Muscle layer of duodenum (tissue), 2 donors: ENCODE data around the gene USH2A.

Experiments used
- H3K27ac ChIP-seq: one replicate; pipeline ENCODE4 v1.7.0; 2013; ENCODE audit warnings: mild to moderate bottlenecking, low read length
- H3K27me3 ChIP-seq: one replicate; pipeline ENCODE4 v1.7.0; 2013; ENCODE audit warnings: low read depth, mild to moderate bottlenecking, control low read depth, low read length
- H3K36me3 ChIP-seq, 2 donors: one replicate each; pipeline ENCODE4 v1.7.0; 2013; ENCODE audit warnings: low read length in 2 of 2, control low read depth in 1 of 2, mild to moderate bottlenecking in 1 of 2; ENCODE audit not compliant: insufficient read depth in 2 of 2, control insufficient read depth in 1 of 2
- H3K4me1 ChIP-seq, 2 donors: one replicate each; pipeline ENCODE4 v1.7.0; 2013; ENCODE audit warnings: low read length in 2 of 2, mild to moderate bottlenecking in 2 of 2, control low read depth in 1 of 2, moderate library complexity in 1 of 2; ENCODE audit not compliant: insufficient read depth in 2 of 2, control insufficient read depth in 1 of 2
- H3K4me3 ChIP-seq, 2 donors: one replicate each; pipeline ENCODE4 v1.7.0; 2013; ENCODE audit warnings: low read length in 2 of 2, low read depth in 1 of 2, mild to moderate bottlenecking in 1 of 2
- H3K9me3 ChIP-seq, 2 donors: one replicate each; pipeline ENCODE4 v1.7.0; 2013; ENCODE audit warnings: low read length in 2 of 2, control low read depth in 1 of 2, mild to moderate bottlenecking in 1 of 2; ENCODE audit not compliant: control insufficient read depth in 1 of 2
- donor health status: healthy.

The USH2A gene

DNA sequence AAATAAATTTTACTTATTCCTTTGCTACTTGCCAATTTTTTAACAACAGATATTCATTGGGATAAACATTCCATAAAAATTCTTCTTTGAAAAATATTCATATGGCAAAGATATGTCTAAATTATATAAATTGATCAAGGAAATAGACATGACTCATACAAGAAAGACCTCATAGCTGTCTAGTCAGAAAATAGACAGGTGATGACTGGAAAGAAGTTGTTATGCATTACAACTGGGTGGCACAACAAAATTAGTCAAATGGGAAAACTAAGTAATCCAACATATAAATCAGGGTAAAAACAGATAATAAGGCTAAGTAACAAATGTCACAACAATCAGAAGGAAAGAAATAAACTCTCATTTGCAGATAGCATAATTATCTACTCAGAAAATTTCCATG is 92.0 kb downstream of the USH2A start:
- Histone ChIP-seq H3K4me3 (no peak overlapping the region), H3K9me3 (no peaks in the 10 kb centered on the region), H3K27ac (no peak overlapping the region), H3K36me3 (no peaks in the 10 kb centered on the region), H3K4me1 (no peaks in the 10 kb centered on the region), H3K27me3 (no peaks in the 10 kb centered on the region)

DNA sequence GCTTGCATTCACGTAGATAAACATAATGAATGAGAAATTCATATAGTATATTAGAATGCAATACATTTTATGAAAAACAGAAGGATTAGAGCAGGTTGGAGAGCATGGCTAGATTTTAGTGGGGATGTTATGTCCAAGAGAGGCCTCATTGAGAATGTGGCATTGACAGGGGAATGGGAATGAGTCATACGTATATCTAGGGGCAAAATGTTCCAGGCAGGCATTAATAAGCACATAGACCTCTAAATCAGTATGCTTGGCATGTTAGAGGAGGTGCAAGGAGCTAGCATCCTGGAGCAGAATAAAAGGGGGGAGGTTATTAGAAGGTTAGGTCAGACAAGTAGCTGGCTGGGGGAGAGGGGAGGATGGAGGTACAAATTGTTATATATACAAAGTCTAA is 93.0 kb downstream of the USH2A start:
- no peak overlapping the region for H3K27ac ChIP-seq
- no peaks in the 10 kb centered on the region for H3K27me3 ChIP-seq
- no peaks in the 10 kb centered on the region for H3K9me3 ChIP-seq
- no peaks in the 10 kb centered on the region for H3K36me3 ChIP-seq
- no peaks in the 10 kb centered on the region for H3K4me1 ChIP-seq
- H3K4me3 ChIP-seq: no peak overlapping the region

DNA sequence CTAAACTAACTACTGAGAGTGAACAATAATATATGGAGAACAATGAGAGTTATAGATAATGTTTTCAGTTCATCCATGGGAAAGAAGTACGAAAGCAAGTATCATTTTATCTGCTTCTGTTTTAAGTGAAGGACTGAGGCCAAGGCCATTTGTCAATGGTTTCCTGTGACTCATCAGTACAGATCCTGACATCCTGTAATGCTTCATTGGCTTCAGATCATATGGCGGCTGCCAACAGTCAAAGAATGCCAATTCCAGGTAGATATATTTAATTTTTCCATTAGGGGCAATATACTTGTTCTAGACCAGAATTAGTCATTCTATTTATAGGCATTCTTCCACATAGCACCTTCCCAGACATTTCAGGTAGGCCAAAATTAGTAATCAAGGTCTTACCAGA is 97.3 kb downstream of the USH2A start:
- Histone ChIP-seq H3K36me3 (no peaks in the 10 kb centered on the region), H3K27me3 (no peaks in the 10 kb centered on the region), H3K27ac (no peak overlapping the region), H3K4me1 (no peaks in the 10 kb centered on the region), H3K9me3 (no peaks in the 10 kb centered on the region), H3K4me3 (no peak overlapping the region)

DNA sequence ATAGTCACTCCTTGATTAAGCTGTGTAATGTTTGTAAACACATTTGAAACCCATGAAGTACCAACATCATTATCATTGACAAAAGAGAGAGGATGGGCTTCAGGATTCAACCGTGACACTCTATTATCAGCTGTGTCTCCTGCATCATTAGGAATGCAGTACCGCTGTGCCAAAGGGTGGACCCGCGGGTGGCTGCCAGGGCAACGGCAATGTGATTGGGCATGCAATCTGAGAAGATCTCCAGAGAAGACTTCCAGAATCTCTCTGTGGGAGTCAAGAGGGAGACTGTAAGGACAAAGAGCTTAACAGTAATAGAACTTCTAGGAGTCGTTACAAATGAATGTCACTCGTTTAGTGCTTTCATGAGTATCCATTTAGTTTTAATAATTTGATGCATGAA is 97.9 kb downstream of the USH2A start:
- Histone ChIP-seq H3K9me3 (no peaks in the 10 kb centered on the region), H3K36me3 (no peaks in the 10 kb centered on the region), H3K27ac (no peak overlapping the region), H3K27me3 (no peaks in the 10 kb centered on the region), H3K4me1 (no peaks in the 10 kb centered on the region), H3K4me3 (no peak overlapping the region)

DNA sequence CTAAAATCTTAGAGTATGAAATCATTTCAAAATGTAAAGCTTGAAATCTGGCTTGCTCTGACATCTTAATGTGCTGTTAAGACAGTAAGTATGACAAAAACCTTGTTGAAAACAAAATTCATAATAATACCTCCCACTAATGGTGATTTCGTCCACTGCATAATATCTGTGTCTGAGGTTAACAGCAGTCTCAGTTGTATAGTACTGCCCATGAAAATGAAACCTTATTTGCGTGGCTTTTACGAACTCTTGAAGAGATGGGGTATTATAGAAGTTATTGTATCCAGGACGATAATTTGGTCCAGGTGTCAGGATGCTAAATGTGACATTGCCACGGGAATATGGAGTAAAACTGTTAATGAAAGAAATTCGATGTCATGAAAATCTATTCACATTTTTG is 99.9 kb downstream of the USH2A start:
- Histone ChIP-seq H3K4me1 (no peaks in the 10 kb centered on the region), H3K27me3 (no peaks in the 10 kb centered on the region), H3K36me3 (no peaks in the 10 kb centered on the region), H3K9me3 (peaks cover 0 to 2% of the 10 kb centered on the region in 2 donors), H3K4me3 (no peak overlapping the region), H3K27ac (no peak overlapping the region)

DNA sequence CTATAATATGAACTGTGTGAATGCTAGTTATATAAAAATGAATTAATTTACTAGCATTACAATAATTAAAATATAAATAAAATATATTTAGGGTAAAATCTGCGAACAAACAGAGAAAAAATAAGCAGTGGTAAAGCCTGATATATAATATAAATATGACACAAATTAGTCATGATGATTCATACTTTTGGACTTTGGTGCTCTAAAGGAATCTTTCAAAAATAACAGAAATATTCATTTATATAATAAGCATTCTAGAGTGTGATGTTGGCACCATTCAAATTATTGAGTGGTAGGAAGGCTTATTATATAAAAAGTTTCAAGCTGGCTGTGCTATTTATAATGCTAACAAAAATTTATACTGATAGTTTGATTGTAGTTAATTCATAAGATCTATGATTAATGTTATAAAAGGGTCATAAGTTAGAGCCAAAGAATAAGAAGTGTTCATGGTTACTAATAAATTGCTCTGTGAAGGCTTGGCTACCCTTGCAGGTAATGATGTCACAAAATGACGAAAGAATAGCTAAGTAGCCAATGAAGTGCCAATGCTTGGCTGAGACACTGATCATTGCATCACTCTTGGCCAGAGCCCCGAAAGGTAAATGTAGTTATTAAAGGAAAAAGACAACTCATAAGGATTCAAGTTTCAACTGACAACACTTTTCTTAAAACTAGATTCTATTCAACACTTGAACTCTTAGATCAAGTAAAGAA is 108.7 kb downstream of the USH2A start:
- H3K27ac ChIP-seq: no peak overlapping the region
- H3K4me1 ChIP-seq: no peaks in the 10 kb centered on the region
- no peaks in the 10 kb centered on the region for H3K36me3 ChIP-seq
- no peaks in the 10 kb centered on the region for H3K9me3 ChIP-seq
- no peaks in the 10 kb centered on the region for H3K27me3 ChIP-seq
- no peak overlapping the region for H3K4me3 ChIP-seq

DNA sequence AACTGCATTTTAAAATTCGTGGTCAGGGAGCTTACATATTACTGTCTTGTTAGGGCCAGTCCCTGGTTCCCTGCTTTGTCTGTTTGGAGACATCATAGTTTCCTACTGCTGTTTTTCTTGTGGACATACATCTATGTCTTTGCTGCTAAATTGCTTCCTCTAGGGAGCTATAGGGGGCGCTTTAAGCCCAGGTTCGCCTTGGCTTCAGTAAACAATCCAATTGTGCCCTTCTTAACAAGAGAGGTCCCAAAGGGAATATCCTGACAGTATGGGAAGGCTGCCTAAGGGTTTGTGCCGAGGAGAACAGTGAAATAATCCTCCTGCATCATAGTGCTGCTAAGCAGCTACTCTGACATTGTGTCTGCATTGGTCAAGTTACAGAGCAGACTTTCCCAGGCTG is 112.5 kb downstream of the USH2A start:
- Histone ChIP-seq H3K4me1 (no peaks in the 10 kb centered on the region), H3K4me3 (no peak overlapping the region), H3K36me3 (no peaks in the 10 kb centered on the region), H3K9me3 (no peaks in the 10 kb centered on the region), H3K27me3 (no peaks in the 10 kb centered on the region), H3K27ac (no peak overlapping the region)

DNA sequence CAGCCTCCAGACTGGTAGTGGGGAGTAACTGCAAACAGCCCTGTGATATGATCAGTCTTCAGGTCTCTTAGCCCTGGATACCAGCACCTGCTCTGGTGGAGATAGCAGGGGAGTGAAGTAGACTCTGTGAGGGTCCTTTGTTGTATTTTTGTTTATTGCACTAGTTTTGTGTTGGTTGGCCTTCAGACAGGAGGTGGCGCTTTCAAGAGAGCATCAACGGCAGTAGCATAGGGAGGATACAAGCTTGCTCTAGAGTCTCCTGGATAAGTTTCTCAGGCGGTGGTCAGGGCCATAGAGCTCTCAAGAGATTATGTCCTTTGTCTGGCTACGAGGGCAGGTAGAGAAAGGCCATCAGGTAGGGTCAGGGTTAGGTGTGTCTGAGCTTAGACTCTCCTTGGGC is 116.4 kb downstream of the USH2A start:
- no peaks in the 10 kb centered on the region for H3K4me1 ChIP-seq
- H3K9me3 ChIP-seq: no peaks in the 10 kb centered on the region
- no peak overlapping the region for H3K27ac ChIP-seq
- no peaks in the 10 kb centered on the region for H3K36me3 ChIP-seq
- H3K4me3 ChIP-seq: no peak overlapping the region
- H3K27me3 ChIP-seq: no peaks in the 10 kb centered on the region

DNA sequence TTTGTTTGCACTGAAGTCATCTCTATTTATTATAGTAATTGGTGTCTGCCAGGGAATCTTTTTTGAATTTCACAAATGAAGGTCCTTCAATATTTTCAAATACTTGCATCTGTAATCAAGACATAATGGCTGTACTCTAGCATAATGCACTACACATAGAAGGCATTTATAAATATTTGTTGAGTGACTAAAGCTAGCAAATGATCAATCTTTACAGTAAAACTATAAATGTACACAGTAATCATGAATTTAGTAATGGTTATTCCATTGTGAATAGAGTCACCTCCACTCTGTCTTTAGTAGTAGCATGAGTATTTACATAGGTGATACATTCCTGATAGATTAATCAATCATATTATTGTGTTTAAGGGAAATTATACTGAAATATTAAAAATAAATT is 119.6 kb downstream of the USH2A start:
- Histone ChIP-seq H3K9me3 (no peaks in the 10 kb centered on the region), H3K27ac (no peak overlapping the region), H3K27me3 (no peaks in the 10 kb centered on the region), H3K36me3 (no peaks in the 10 kb centered on the region), H3K4me1 (no peaks in the 10 kb centered on the region), H3K4me3 (no peak overlapping the region)

DNA sequence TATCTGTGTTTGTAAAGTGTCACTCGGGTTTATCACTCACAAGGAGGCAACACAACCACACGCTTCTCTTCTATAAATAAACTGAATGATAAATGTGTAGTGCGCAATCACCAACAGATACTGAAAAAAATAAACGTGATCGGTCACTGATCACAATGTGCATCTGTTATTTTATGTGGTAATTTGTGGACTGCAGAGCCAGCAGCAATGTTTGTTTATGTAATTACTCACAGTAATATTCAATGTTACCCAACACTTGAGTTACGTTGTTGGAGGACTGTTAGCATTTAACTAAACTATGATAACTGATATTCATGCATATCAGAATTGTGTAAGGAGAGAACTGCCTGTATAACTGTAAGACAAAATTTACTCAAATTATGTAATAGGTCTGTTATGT is 129.6 kb downstream of the USH2A start:
- H3K4me3 ChIP-seq: no peak overlapping the region
- H3K27ac ChIP-seq: no peak overlapping the region
- no peaks in the 10 kb centered on the region for H3K27me3 ChIP-seq

DNA sequence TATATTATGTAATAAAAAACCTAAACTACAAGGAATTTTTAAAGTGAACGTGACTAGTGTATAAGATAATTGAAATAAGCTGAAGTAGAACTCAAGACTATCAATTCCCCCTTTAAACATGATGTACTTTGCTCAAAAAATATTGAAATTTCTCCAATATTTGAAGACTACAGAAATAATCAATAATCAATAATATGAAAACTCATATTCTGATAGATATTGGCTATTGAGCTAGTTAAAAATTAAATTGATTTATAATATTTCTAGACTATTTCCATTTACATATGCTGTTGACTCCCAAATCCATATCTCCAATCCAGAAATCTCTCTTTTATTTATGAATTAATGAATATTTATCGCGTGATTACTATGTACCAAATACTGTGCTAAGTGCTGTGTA is 133.2 kb downstream of the USH2A start:
- Histone ChIP-seq H3K27ac (no peak overlapping the region), H3K4me3 (no peak overlapping the region), H3K27me3 (no peaks in the 10 kb centered on the region), H3K4me1 (no peaks in the 10 kb centered on the region), H3K9me3 (peaks cover 0 to 3% of the 10 kb centered on the region in 2 donors), H3K36me3 (no peaks in the 10 kb centered on the region)

More for the DNA sequence above, 129.6 kb downstream of the USH2A start:
- Histone ChIP-seq H3K4me1 (no peaks in the 10 kb centered on the region), H3K9me3 (no peaks in the 10 kb centered on the region), H3K36me3 (no peaks in the 10 kb centered on the region)

DNA sequence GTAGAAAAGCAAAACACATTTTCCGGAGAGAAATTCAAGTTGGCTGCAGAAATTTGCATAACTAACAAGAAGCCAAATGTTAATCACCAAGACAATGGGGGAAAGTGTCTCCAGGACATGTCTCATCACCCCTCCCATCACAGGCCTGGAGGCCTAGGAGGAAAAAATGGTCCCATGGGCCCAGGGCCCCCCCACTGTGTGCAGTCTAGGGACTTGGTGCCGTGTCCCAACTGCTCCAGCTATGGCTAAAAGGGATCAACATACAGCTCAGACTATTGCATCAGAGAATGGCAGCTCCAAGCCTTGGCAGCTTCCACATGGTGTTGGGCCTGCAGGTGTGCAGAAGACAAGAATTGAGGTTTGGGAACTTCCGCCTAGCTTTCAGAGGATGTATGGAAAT is 138.2 kb downstream of the USH2A start:
- H3K27me3 ChIP-seq: no peaks in the 10 kb centered on the region
- no peak overlapping the region for H3K27ac ChIP-seq

More for the DNA sequence above, 138.2 kb downstream of the USH2A start:
- Histone ChIP-seq H3K4me3 (no peak overlapping the region), H3K36me3 (no peaks in the 10 kb centered on the region), H3K9me3 (peaks cover 0 to 8% of the 10 kb centered on the region in 2 donors), H3K4me1 (no peaks in the 10 kb centered on the region)
